Natural killer cell treated with Interleukin-12 subunit alpha and Interleukin-12 subunit beta and Interleukin-15 and Interleukin-18, amount 100 ng/mL, for 72 hours (primary cell): ENCODE measurements around the gene LPAR2. TPM values are rescaled to one million over a fixed set of nuclear protein-coding genes. Genes with fewer than 3 reads are reported as not detected.
"Not testable (repeated sequence)": the region's sequence is repeated elsewhere in the genome, so short reads cannot be mapped to it uniquely, and the experiment has no call there.

Experiments
- ATAC-seq, 2 donors: fragments of 150-1000 bp; cut with Tn5 transposase in 1 of 2; sonication (Bioruptor Pico), chemical (Tn5 transposase) in 1 of 2; 2 replicates each; pipeline ENCODE4 v1.10.0; 2021
- DNase-seq: peaks from one replicate; pipeline ENCODE4 v3.0.0; 2022; ENCODE audit warnings: low spot score
- H3K27ac Mint-ChIP-seq, 2 donors: 1 replicate in 1 of 2; 2 replicates in 1 of 2; pipeline ENCODE4 v1.8.0; 2022; ENCODE audit warnings: mixed read lengths in 2 of 2, mild to moderate bottlenecking in 1 of 2, moderate library complexity in 1 of 2
- H3K27me3 Mint-ChIP-seq, 2 donors: 1 replicate in 1 of 2; 2 replicates in 1 of 2; pipeline ENCODE4 v1.8.0; 2022; ENCODE audit warnings: mixed read lengths in 2 of 2
- H3K36me3 Mint-ChIP-seq: one replicate; pipeline ENCODE4 v1.8.0; 2022; ENCODE audit warnings: mixed read lengths
- H3K4me1 Mint-ChIP-seq, 2 donors: 1 replicate in 1 of 2; 2 replicates in 1 of 2; pipeline ENCODE4 v1.8.0; 2022; ENCODE audit warnings: low read depth in 2 of 2, mixed read lengths in 2 of 2, mild to moderate bottlenecking in 1 of 2
- H3K4me3 Mint-ChIP-seq: one replicate; pipeline ENCODE4 v1.8.0; 2022; ENCODE audit warnings: mixed read lengths
- H3K9me3 Mint-ChIP-seq: 2 replicates; pipeline ENCODE4 v1.8.0; 2022; ENCODE audit warnings: mixed read lengths
- total RNA-seq, 2 donors: library from RNA; stranded (reverse); gene quantifications; one replicate each; pipeline ENCODE4 v1.2.3, GENCODE V29; 2022

The LPAR2 gene
- 10 to 100 TPM; 33.7 to 35.0 TPM for total RNA-seq

DNA sequence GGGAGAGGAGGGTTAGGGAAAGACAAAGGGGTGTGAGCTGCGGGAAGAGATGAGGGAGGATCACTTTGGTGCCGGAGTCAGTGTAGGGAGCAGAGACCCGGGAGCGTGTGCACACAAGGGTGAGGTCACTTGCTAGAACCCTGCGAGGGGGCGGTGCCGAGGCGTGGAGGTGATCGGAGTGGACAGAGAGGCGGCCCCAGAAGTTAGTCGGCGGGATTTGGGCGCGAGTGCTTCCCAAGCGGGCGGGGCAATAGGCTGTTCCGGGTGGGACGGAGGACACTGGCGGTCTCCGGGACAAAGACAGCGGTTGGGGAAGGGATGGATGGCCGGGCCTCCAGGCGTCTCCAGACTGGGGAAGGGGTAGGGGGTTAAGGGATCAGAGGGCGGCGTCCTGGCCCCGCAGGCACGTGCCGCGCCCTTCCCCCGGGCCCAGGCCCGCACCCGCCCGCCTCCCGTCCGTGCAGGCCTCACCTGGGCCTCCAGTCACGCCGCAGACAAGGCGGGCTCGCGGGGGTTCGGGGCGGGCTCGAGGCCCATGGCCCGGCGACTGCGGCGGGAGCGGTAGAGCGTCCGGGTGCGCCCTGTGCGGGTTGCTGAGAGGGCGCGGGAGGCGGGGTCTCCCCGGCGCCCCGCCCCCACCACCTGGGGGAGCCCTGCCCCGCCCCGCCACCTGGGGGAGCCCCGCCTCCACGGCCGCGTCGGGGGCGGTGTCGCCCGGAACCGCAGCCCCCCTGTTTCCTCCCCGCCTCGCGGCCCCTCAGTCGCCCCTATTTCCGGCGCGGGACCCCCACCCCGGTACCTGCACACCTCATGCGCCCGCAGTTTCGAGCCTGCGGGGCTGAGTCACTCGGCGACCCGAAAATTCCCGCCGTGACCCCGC, at the start of gene LPAR2:
Gene LPAR2 (minus strand): TSS at position 600 of the 880 bp plus-strand sequence. CDS start 945 bp downstream, outside the sequence.
- peak within 1 kb of the TSS; percentile 75 to 85 for H3K27ac Mint-ChIP-seq
- DNase-seq, result peak; percentile 74
- ATAC-seq, result peak; percentile 81 to 86
- peaks cover 1% of the 10 kb centered on the region for H3K36me3 Mint-ChIP-seq
- H3K9me3 Mint-ChIP-seq, result no peaks in the 10 kb centered on the region
- H3K4me1 Mint-ChIP-seq, result peaks cover 18 to 26% of the 10 kb centered on the region in 2 donors
- H3K27me3 Mint-ChIP-seq, result no peaks in the 10 kb centered on the region
- H3K4me3 Mint-ChIP-seq, result peak within 1 kb of the TSS; percentile 89

DNA sequence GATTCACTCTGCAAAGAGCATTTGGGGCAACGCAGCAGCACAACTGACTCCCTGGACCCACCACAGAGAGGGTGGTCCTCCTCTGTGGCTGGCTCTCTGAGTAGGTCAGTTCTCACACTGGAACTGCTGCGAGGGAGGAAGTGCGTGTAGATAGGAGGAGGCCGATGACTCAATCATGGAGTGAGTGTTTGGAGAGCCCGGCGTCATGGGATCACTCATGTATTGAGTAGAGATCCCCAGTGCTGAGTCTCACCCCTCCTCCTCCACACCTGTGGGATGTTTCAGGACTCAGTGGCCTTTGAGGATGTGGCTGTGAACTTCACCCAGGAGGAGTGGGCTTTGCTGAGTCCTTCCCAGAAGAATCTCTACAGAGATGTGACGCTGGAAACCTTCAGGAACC, 49.6 kb upstream of the LPAR2 start:
- Mint-ChIP-seq H3K4me1 (peaks cover 10 to 22% of the 10 kb centered on the region in 2 donors), H3K27ac (peak overlapping the region in 1 of 2 donors; percentile 39)
- no peak for DNase-seq

GRCh38 chr19:19674315-19674714, 46.3 kb upstream of the LPAR2 start:
- H3K4me1 Mint-ChIP-seq, result peaks cover 18 to 31% of the 10 kb centered on the region in 2 donors
- no peak overlapping the region for H3K27ac Mint-ChIP-seq
- no peaks in the 10 kb centered on the region for H3K9me3 Mint-ChIP-seq

More for the DNA sequence above, 49.6 kb upstream of the LPAR2 start:
- Mint-ChIP-seq H3K9me3 (peaks cover 3% of the 10 kb centered on the region), H3K36me3 (peaks cover 57% of the 10 kb centered on the region), H3K27me3 (no peaks in the 10 kb centered on the region), H3K4me3 (no peak overlapping the region)
- ATAC-seq, result no peak

DNA sequence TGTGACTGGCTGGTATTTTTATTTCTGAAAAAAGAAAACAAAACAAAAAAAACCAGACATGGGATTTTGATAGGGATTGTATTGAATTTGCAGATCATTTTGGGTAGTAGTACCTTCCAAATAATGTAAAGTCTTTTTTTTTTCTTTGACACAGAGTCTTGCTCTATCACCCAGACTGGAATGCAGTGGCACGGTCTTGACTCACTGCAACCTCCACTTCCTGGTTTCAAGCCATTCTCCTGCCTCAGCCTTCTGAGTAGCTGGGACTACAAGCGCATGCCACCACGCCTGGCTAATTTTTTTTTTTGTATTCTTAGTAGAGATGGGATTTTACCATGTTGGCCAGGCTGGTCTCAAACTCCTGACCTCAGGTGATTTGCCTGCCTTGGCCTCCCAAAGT, 44.8 kb upstream of the LPAR2 start:
- peaks cover 29% of the 10 kb centered on the region for H3K36me3 Mint-ChIP-seq
- H3K4me1 Mint-ChIP-seq, result peaks cover 26 to 35% of the 10 kb centered on the region in 2 donors
- ATAC-seq, result no peak
- H3K27me3 Mint-ChIP-seq, result no peaks in the 10 kb centered on the region
- H3K9me3 Mint-ChIP-seq, result no peaks in the 10 kb centered on the region
- H3K4me3 Mint-ChIP-seq, result no peak overlapping the region
- DNase-seq, result no peak
- no peak overlapping the region for H3K27ac Mint-ChIP-seq

More at GRCh38 chr19:19674315-19674714, 46.3 kb upstream of the LPAR2 start:
- peaks cover 39% of the 10 kb centered on the region for H3K36me3 Mint-ChIP-seq
- no peak overlapping the region for H3K4me3 Mint-ChIP-seq
- DNase-seq, result no peak
- no peak for ATAC-seq
- no peaks in the 10 kb centered on the region for H3K27me3 Mint-ChIP-seq

DNA sequence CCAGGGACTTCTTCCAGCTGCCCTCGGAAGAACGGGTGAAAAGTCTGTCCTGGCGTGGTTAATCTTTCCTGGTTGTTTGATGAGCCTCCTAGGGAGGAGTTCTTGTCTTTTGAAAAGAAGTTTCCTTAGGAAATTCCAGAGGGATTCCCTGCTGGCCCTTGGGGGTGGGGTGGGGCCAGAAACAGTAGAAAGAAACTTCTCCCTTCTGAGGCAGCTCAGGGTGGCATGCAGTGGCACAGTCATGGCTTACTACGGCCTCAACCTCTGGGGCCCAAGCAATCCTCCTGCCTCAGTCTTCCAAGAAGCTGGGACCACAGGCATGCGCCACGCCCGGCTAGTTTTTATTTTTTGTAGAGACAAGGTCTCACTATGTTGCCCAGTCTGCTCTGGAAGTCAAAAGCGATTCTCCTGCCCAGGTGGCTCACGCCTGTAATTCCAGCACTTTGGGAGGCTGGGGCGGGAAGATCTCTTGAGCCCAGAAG, 42.1 kb upstream of the LPAR2 start:
- no peak for DNase-seq
- peaks cover 6% of the 10 kb centered on the region for H3K36me3 Mint-ChIP-seq

DNA sequence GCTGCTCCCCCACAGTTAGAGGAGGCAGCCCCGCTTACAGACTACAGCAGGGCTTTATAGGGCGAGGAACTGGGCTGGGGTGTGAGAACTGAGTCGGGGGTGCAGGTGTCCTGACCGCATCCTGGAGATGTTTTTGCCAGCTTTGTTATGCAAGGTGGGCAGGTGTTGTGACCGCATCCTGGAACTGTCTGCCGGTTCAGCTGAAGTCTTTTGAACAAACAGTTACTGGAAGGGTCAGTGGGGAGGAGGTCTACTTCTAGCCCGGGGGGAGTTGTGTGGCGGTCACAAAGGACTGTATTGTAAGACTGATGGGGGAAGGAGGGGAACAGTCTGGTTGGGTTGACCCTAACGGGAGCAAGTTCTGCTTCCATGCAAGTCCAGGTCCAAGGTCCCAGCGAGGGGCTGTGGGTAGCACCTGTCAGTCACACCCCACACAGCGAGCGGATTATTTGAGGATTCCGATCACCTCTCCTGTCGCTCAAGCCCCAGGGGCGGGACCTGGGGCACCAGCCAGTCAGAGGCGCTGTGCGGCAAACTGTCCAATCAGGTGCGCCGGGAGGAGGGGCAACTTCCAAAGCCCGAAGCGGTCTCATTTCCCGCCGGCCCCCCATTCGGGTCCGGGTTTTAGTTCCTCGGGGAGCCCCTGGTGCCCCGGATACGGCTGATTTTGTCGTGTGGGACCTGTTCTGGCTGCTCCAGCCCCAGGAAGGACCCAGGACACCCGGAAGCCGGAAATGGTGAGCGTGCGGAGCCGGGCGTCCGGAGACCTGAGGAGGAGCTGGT, 40.4 kb upstream of the LPAR2 start, which contains the start of gene ZNF101:
Gene ZNF101 (plus strand): TSS at position 610 of the 783 bp plus-strand sequence. CDS start 125 bp downstream, at position 735.
- Mint-ChIP-seq H3K4me1 (peaks cover 15 to 19% of the 10 kb centered on the region in 2 donors), H3K27ac (peak within 1 kb of the TSS; percentile 86 to 95), H3K36me3 (no peaks in the 10 kb centered on the region), H3K4me3 (peak within 1 kb of the TSS; percentile 89), H3K9me3 (no peaks in the 10 kb centered on the region), H3K27me3 (no peaks in the 10 kb centered on the region)
- DNase-seq, result peak; percentile 97
- ATAC-seq, result peak; percentile 85 to 86

More for the DNA sequence above, 42.1 kb upstream of the LPAR2 start:
- peak overlapping the region; percentile 86 to 95 for H3K27ac Mint-ChIP-seq
- peak overlapping the region; percentile 89 for H3K4me3 Mint-ChIP-seq
- no peak for ATAC-seq
- H3K4me1 Mint-ChIP-seq, result peaks cover 19 to 21% of the 10 kb centered on the region in 2 donors
- H3K9me3 Mint-ChIP-seq, result no peaks in the 10 kb centered on the region
- no peaks in the 10 kb centered on the region for H3K27me3 Mint-ChIP-seq

DNA sequence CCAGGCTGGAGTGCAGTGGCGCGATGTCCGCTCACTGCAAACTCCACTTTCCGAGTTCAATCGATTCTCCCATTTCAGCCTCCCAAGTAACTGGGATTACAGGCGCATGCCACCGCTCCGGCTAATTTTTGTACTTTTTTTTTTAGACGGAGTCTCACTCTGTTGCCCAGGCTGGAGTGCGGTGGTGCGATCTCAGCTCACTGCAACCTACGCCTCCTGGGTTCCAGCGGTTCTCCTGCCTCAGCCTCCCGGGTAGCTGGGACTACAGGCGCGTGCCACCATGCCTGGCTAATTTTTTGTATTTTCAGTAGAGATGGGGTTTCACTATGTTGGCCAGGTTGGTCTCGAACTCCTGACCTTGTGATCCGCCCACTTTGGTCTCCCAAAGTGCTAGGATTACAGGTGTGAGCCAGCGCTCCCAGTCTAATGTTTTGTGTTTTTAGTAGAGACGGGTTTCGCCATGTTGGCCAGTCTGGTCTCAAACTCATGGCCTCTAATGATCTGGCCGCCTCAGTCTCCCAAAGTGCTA, 37.5 kb upstream of the LPAR2 start:
- H3K27me3 Mint-ChIP-seq, ATAC-seq, H3K4me3 Mint-ChIP-seq, DNase-seq, H3K27ac Mint-ChIP-seq, H3K9me3 Mint-ChIP-seq, H3K36me3 Mint-ChIP-seq: not testable (repeated sequence)
- peaks cover 31 to 37% of the 10 kb centered on the region in 2 donors for H3K4me1 Mint-ChIP-seq

GRCh38 chr19:19663256-19664120, 35.5 kb upstream of the LPAR2 start, which contains the start of gene ATP13A1:
TSS of gene ATP13A1 (minus strand) at chr19:19663676. CDS start at chr19:19663666, 10 bp downstream.
- H3K27ac Mint-ChIP-seq, result peak within 1 kb of the TSS; percentile 86 to 89
- H3K4me1 Mint-ChIP-seq, result peaks cover 27 to 29% of the 10 kb centered on the region in 2 donors
- no peaks in the 10 kb centered on the region for H3K9me3 Mint-ChIP-seq
- peak within 1 kb of the TSS; percentile 87 for H3K4me3 Mint-ChIP-seq
- no peaks in the 10 kb centered on the region for H3K36me3 Mint-ChIP-seq
- DNase-seq, result peak; percentile 96
- H3K27me3 Mint-ChIP-seq, result no peaks in the 10 kb centered on the region
- ATAC-seq, result peak; percentile 86 to 93

GRCh38 chr19:19662871-19663255, 34.8 kb upstream of the LPAR2 start:
- Mint-ChIP-seq H3K4me3 (peak overlapping the region; percentile 87), H3K36me3 (peaks cover 5% of the 10 kb centered on the region), H3K27me3 (no peaks in the 10 kb centered on the region), H3K4me1 (peaks cover 21 to 22% of the 10 kb centered on the region in 2 donors), H3K27ac (peak overlapping the region; percentile 86 to 89), H3K9me3 (no peaks in the 10 kb centered on the region)
- ATAC-seq (peak in 1 of 2 donors; percentile 15), DNase-seq (no peak)

DNA sequence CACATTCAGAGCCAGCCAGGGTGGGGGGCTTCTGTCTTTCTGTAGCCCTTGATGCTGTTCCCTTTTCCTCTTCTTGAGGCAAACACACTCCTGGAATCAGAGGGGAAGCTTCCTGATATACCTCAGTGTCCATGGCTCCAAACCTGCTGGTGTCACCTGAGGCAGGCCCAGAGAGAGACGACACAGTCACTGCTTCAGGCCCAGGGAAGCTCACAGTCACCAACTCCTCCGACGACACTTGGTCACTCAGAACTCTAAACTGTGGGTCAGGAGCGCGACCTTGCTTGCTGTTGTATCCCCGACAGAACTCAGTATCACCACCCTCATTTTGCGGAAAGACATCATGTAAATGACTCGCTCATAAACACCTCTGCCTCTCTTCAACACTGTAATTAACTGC, 34.3 kb upstream of the LPAR2 start:
- H3K4me1 Mint-ChIP-seq, result peaks cover 19 to 21% of the 10 kb centered on the region in 2 donors
- H3K4me3 Mint-ChIP-seq, result peak overlapping the region; percentile 87
- H3K27ac Mint-ChIP-seq, result peak overlapping the region; percentile 86 to 89
- ATAC-seq (no peak), DNase-seq (no peak)
- H3K36me3 Mint-ChIP-seq, result peaks cover 5% of the 10 kb centered on the region
- no peaks in the 10 kb centered on the region for H3K27me3 Mint-ChIP-seq
- H3K9me3 Mint-ChIP-seq, result no peaks in the 10 kb centered on the region

DNA sequence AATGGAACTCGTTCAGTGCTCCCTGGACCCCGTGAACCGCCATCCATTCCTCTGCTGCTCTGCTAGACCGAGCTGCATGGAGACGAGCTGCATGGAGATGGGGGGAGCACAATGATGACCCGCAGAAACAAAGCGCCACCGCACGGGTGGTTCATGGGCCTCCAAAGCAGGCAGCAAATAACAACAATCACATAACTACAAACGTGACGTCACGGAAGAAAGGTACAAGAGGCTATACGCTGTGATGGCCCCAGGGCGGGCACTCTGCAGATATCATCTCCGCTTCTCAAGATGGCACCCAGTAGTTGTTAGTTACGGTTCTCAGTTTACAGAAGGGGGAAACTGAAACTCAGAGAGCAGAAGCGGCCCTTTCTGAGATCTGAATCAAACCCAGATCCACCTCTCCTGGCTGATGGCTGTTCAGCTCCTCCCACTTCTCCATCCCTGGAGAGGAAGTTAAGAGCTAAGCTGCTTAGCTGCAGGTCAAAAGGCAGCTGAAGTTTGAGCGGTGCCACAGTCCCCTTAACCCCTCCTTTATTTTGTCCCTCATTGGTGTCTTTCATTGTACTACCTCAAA, 33.7 kb upstream of the LPAR2 start:
- Mint-ChIP-seq H3K27ac (peak overlapping the region; percentile 86 to 89), H3K9me3 (no peaks in the 10 kb centered on the region), H3K4me1 (peaks cover 19 to 21% of the 10 kb centered on the region in 2 donors), H3K27me3 (no peaks in the 10 kb centered on the region), H3K36me3 (peaks cover 5% of the 10 kb centered on the region), H3K4me3 (peak overlapping the region; percentile 87)
- no peak for DNase-seq
- peak in 1 of 2 donors; percentile 15 for ATAC-seq

DNA sequence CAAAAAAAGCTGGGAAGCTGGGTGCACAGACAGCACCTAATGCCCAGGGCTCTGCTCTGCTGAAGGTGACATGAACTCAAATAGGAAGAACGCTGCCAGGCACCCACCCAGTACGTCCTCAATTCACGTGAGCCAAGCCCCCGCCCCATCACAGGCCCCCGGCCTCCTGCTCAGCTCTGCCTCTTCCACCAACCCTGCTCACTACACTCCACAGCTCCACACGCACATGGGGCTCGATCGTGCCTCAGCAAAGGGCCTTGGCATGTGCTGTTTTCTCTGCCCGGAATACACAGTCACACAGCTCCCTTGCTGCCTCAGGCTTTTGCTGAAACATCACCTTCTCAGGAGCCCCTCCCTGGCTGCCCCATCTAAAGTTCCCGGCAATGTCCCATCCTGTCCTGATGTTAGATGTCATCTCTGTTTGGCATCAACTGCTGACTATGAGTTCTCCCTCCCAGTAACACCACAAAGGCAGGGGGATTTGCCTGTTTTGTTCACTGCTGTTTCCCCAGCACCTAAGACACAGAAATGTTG, 33.2 kb upstream of the LPAR2 start:
- H3K4me3 Mint-ChIP-seq, result peak overlapping the region; percentile 87
- no peak for DNase-seq
- no peak for ATAC-seq
- H3K36me3 Mint-ChIP-seq, result peaks cover 5% of the 10 kb centered on the region
- no peaks in the 10 kb centered on the region for H3K9me3 Mint-ChIP-seq
- peaks cover 19 to 21% of the 10 kb centered on the region in 2 donors for H3K4me1 Mint-ChIP-seq
- peak overlapping the region; percentile 86 to 89 for H3K27ac Mint-ChIP-seq
- no peaks in the 10 kb centered on the region for H3K27me3 Mint-ChIP-seq
